OCI-M1 (cell line): ENCODE data around the gene IGFBP5.

ENCODE experiments used
- DNase-seq: peaks from one replicate; lab custom pipeline; 2025; lab: John Stamatoyannopoulos, UW

The IGFBP5 gene

DNA sequence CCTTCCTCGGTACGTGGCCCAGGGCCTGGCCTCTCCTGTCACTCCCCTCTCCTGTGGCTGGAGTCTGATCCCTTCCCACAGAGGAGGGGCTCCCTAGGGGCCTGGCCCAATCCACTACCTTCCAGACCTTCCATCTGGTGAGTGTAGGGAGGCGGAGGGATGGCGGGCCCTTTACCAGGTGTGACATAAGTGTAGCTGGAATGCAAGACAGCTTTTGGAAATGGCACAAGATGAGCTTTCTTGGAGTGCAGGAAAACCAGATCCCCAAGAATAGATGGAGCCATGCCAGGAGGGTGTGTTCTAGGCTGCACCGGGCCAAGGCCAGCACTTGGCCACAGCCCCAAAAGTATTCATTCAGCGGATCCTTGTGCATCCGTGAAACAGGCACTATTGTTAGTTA, 30.1 kb downstream of the IGFBP5 start:
- no peak for DNase-seq

DNA sequence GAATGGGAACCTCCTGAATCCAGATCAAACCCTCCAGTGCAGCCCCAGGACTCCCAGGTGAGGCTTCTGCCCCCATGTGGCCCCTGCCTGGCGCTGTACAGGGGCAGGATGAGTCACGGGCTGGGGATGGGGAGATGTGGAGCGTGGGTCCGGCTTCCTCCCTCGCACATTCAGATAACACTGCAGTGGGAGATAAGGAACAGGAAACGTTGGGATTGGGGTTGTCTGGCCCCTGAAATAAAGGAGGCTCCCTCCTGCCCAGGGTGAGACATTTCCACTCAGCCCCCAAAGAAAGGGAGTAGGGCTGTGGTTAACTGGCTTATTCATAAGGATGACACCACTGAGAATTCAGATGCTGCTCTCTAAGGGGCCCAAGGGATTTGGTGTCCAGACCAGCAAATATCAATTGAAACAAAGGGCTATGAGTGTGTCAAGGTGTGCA, 30.7 kb downstream of the IGFBP5 start:
- peak; percentile 59 for DNase-seq

DNA sequence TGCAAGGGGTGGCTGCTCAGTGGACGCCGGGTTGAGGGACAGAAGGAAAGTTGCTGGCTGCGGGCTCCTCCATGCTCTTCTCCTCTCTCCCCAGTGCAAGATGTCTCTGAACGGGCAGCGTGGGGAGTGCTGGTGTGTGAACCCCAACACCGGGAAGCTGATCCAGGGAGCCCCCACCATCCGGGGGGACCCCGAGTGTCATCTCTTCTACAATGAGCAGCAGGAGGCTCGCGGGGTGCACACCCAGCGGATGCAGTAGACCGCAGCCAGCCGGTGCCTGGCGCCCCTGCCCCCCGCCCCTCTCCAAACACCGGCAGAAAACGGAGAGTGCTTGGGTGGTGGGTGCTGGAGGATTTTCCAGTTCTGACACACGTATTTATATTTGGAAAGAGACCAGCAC, 31.5 kb downstream of the IGFBP5 start:
- no peak for DNase-seq

DNA sequence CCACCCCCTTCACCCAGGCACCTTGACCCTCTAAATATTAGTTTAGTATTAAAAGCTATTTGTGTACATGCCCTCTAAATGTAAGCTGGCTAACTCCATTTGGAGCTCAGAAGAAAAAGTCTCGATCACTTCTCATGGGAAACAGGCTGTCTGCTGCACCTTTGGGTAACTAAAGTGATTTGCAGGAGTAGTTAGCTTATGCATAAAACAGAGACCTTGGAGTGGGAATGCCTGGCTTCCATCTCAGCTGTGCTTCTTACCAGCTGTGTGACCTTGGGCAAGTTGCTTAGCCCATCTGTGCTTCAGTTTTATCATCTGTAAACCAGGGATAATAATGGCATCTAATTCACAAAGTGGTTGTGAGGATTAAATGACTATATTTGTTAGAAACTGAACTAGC, 32.2 kb downstream of the IGFBP5 start:
- DNase-seq, result no peak

DNA sequence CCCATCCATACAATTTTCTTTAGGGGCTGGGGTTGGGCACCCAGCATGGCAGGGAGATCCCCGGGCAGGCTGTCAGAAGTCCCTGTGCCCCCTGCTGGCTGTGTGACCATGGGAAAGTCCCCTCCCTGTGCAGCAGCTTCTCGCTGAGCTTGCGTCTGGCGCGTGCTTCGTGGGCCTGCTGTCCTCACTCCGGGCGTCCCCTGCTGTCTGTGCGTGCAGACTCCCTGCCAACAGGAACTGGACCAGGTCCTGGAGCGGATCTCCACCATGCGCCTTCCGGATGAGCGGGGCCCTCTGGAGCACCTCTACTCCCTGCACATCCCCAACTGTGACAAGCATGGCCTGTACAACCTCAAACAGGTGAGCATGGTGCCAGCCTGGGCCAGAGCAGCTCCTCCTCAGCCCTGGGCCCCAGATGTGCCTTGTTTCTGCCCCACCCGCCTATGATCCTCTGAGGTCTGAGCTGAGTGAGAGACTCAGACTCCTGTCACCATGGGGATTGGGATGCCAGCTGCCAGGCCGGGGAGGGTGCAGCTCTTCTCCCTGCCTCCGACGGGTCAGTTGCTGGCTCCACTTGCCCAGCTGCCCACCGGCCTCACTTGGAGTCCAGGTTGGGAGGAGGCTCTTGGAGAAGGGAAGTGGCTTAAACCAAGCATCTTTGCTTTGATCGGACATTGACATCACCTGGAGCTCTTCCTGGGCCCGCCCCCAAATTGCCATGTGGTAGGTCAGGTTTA, 33.5 kb downstream of the IGFBP5 start:
- no peak for DNase-seq

GRCh38 chr2:216661051-216661450, 34.3 kb downstream of the IGFBP5 start:
- no peak for DNase-seq

GRCh38 chr2:216660496-216660895, 34.9 kb downstream of the IGFBP5 start:
- no peak for DNase-seq

GRCh38 chr2:216659276-216659675, 36.1 kb downstream of the IGFBP5 start:
- no peak for DNase-seq

DNA sequence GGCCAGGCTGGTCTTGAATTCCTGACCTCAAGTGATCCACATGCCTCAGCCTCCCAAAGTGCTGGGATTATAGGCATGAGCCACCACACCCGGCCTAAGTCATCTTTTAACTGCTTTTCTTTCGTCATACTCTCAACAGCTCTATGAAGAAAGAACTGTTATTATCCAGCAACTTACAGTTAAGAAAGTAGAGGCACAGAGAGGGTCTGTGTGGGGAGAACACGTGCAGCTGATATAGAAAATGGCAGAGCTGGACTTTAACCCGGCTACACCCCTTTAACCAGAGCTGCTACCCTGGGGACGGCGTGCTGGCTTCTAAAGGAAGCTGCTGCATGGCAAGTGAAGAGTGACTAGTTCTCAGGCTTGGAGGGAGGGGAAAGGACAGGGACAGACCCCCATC, 36.6 kb downstream of the IGFBP5 start:
- no peak for DNase-seq

- no peak for DNase-seq
These were observed 37.4 kb downstream of the IGFBP5 start for GRCh38 chr2:216657980-216658379.

DNA sequence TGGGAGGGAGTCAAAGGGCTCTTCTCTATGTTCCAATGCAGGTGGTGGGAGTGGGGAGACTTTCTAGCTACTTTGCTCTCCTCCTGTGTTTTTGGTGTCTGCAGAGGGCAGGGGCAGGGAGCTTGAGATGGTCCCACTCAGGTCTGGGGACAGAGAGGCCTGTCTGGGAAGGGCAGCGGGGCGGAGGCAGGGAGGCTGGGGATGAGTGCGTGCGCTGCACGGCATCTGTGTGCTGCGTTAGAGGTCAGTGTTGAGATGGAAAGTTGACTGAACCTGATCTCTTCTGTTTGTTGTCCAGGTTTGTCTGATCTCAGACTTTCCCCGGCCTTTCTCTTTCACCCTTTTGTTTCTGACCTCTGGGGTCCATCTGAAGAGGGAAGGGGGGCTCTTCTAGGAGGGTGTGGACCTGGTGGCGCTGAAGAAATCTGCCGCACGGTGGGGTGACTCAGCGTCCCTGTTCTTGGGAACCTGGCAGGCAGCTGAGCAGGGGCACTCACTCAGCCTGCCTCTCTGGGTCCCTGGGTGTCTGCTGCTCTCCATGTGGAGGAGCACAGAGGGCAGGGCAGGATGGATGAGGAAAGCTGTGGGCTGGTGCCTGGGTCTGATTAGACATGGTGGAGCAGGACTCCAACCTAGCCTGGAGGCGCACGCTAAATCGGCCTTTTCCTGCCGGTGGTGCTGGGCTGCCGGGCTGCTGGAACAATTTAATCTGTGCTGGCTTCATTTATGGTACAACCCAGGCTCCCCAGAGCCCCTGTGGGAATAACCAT, 38.1 kb downstream of the IGFBP5 start:
- DNase-seq, result no peak

- DNase-seq, result no peak
These were observed 40.8 kb downstream of the IGFBP5 start for GRCh38 chr2:216654528-216655052.

DNA sequence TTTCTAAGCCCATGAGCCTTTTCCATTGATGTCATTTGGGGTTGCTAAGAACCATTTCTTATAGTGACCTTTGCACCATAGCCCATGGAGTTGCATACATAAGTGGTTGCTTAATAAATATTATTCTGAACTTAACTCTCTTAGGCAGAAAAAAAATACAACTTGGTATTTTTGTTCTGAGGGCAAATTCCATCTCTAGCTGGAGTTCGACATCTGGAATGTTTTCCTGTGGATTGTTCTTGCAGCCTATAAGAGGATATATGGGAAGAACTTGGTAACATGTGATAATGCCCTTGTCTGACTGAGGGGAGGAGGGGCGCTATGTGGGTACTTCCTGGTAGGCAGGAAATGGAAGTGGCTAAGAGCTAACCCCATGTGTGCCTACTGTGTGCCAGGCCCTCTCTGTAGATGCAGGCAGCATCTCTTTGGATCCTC, 41.4 kb downstream of the IGFBP5 start:
- DNase-seq, result no peak

DNA sequence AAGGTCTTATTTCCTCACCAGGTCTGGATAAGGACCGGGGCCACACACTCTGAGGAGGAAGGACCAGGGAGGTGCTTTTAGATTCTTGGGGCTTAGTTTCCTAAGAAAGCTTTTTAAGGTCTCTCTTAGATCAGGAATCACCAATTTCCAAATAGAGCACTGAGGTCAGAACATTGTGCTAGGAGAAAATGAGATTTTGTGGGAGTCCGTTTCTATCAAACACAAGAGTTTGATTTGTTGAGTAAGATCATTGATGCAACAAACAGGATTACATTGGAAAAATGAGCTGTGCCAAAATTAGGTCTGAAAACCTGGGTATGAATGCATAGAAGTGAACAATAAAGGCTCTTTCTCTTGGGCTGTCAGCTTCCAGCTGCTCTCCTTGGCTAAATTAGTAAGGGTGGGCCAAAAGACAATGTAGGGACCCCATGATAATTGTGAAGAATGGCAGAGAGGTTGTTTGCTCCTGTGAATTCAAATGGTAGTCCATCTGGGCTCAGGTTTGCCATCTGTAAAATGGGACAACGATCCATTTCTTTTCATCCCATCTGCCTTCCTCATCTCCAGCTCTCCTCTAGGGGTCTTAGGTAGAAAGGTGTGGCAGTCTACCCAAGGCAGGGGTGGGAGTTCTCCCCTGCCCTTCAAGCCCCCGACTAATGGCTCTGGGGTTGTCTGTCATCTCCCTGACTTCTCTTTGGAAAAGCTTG, 42.1 kb downstream of the IGFBP5 start:
- DNase-seq, result no peak

DNA sequence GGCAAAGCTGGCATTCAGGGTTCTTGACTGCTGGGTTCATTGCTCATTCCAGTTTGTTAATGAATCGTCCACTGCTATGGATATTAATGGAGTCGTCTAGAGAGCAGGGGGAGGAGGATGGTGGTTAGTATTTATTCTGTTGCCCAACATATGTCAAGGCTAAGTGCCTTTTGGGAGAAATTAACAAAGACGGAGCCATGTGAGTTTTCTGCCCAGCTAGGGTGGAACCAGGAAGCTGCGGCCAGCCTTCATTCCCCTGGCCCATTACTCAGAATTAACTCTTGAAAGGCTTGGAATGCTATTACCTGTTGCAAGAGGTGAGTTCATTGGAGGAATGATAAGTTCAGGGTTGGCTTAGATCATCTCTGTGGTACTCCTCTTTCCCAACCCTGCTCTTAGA, 42.8 kb downstream of the IGFBP5 start:
- DNase-seq, result no peak

DNA sequence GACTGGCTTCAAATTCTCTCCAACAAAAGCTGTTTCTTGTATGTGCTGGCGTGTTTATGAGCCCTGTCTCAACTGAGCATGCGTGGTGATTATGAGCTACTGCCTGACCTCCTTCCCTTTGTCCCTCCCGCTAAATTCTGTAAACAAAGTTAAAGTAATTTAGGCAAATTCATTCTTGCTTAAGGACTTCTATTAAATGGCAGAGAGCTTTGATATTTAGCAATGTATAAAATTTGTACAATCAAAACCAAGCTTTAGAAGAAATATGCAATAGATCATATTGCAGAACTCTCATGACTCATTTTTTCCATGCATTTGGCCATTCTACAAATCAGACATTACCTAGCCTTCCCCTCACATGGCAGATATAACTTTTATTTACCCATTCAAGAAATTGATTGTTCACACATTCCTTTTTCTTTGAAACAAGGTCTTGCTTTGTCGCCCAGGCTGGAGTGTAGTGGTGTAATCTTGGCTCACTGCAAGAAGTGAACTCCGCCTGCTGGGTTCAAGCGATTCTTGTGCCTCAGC, 43.9 kb downstream of the IGFBP5 start:
- peak; percentile 27 for DNase-seq

GRCh38 chr2:216650626-216651257, 44.6 kb downstream of the IGFBP5 start:
- no peak for DNase-seq

GRCh38 chr2:216649574-216649973, 45.8 kb downstream of the IGFBP5 start:
- no peak for DNase-seq

DNA sequence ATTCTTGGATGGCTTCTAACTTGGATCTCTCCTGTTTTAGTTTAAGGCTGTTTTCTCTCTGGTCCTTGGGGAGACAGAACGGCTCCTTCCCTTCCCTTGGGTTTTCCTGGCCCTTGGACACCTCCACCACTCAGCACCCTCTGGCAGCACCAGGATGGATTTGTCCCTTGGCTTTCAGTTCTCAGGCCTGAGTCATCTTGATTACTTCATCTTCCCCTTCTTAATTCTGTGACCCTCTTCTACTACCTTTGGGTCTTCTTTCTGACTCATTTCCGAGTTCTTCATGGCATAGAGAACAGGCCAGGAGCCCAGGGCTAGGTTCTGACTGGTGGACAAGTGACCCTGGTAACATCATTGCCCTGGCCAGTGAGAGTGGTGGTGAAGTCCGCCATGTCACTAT, 47.2 kb downstream of the IGFBP5 start:
- DNase-seq, result no peak

DNA sequence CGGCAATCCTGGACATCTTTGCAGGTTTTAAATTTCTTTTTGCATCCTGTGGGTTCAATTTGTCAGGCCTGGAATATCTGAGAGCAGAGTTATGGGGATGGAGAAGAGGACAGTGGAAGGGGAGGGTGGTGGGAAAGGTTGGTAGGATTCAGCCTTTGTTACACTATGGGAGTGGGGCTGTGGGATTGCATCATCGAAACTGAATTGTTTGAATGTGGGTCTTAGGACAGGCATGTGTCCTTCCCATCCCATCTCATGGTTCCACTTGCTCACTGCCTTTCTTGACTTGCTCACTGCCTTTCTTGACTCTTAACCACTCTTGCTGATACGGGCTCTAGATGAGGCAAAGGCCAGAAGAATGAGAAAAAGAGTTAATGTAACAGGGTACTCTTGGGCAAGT, 49.2 kb downstream of the IGFBP5 start:
- no peak for DNase-seq

GRCh38 chr2:216645636-216645950, 49.8 kb downstream of the IGFBP5 start:
- DNase-seq, result no peak
